ENCODE results near the gene RHOG.

- no peak for TF ChIP-seq CTCF (IDR thresholded peaks at IDR 0.05; ENCODE audit: low read depth, low read length)
- no peak for TF ChIP-seq EZH2phosphoT487 (IDR thresholded peaks at IDR 0.05; ENCODE audit: low read depth)
Observed at GRCh38 chr11:3843326-3843725, 2.6 kb upstream of the RHOG start.
